ENCODE measurements around the gene DKKL1. TPM values are rescaled to one million over a fixed set of nuclear protein-coding genes. Genes with fewer than 3 reads are reported as not detected.
"Not testable (repeated sequence)": the region's sequence is repeated elsewhere in the genome, so short reads cannot be mapped to it uniquely, and the experiment has no call there.

Gene DKKL1
- polyA plus RNA-seq, 3 donors = 4.2 to 6.7 (median 5.8) TPM

- DNase-seq = no peak
Measured at GRCh38 chr19:49359851-49360820, 3.5 kb upstream of the DKKL1 start.

- DNase-seq = peak; percentile 94
Measured at GRCh38 chr19:49361438-49362047, 2.1 kb upstream of the DKKL1 start.

- DNase-seq = peak; percentile 78
Measured at GRCh38 chr19:49362048-49362928, 1.4 kb upstream of the DKKL1 start, which contains the start of gene TEAD2. TEAD2 (minus strand) TSS chr19:49362416; CDS start chr19:49360075, 2,341 bp downstream.

- peak; percentile 52 for DNase-seq
Measured at GRCh38 chr19:49362929-49363267, 779 bp upstream of the DKKL1 start.

- no peak for DNase-seq
Measured at GRCh38 chr19:49364083-49364737, 533 bp downstream of the DKKL1 start.

- DNase-seq = no peak
Measured at GRCh38 chr19:49366110-49366509, 2.4 kb downstream of the DKKL1 start.

- no peak for DNase-seq
Measured at GRCh38 chr19:49368711-49369358, 5.2 kb downstream of the DKKL1 start.

GRCh38 chr19:49371184-49371583, 7.5 kb downstream of the DKKL1 start:
- no peak for DNase-seq

- not testable (repeated sequence) for DNase-seq
Measured at GRCh38 chr19:49373174-49373573, 9.5 kb downstream of the DKKL1 start.

- no peak for DNase-seq
Measured at GRCh38 chr19:49374665-49375434, 11.2 kb downstream of the DKKL1 start.

- DNase-seq = no peak
Measured at GRCh38 chr19:49378512-49378911, 14.8 kb downstream of the DKKL1 start.

GRCh38 chr19:49380391-49380790, 16.7 kb downstream of the DKKL1 start:
- DNase-seq = no peak

- no peak for DNase-seq
Measured at GRCh38 chr19:49382639-49383038, 19.0 kb downstream of the DKKL1 start.

- DNase-seq = no peak
Measured at GRCh38 chr19:49383599-49383998, 19.9 kb downstream of the DKKL1 start.

- DNase-seq = no peak
Measured at GRCh38 chr19:49387936-49388372, 24.3 kb downstream of the DKKL1 start, which contains the start of gene KASH5. KASH5 (plus strand) TSS chr19:49388249; CDS start chr19:49390884, 2,635 bp downstream.

- no peak for DNase-seq
Measured at GRCh38 chr19:49389406-49389805, 25.7 kb downstream of the DKKL1 start.

- DNase-seq = no peak
Measured at GRCh38 chr19:49390131-49390928, 26.7 kb downstream of the DKKL1 start.

- DNase-seq = no peak
Measured at GRCh38 chr19:49390929-49391359, 27.3 kb downstream of the DKKL1 start.

All from renal pelvis (tissue), 4 donors.